ENCODE results near the gene NALCN. TPM values are rescaled to one million over a fixed set of nuclear protein-coding genes. Genes with fewer than 3 reads are reported as not detected.

The NALCN gene
- total and polyA plus RNA-seq, 2 experiments from 2014 or later = 0.33 to 0.57 TPM

DNA sequence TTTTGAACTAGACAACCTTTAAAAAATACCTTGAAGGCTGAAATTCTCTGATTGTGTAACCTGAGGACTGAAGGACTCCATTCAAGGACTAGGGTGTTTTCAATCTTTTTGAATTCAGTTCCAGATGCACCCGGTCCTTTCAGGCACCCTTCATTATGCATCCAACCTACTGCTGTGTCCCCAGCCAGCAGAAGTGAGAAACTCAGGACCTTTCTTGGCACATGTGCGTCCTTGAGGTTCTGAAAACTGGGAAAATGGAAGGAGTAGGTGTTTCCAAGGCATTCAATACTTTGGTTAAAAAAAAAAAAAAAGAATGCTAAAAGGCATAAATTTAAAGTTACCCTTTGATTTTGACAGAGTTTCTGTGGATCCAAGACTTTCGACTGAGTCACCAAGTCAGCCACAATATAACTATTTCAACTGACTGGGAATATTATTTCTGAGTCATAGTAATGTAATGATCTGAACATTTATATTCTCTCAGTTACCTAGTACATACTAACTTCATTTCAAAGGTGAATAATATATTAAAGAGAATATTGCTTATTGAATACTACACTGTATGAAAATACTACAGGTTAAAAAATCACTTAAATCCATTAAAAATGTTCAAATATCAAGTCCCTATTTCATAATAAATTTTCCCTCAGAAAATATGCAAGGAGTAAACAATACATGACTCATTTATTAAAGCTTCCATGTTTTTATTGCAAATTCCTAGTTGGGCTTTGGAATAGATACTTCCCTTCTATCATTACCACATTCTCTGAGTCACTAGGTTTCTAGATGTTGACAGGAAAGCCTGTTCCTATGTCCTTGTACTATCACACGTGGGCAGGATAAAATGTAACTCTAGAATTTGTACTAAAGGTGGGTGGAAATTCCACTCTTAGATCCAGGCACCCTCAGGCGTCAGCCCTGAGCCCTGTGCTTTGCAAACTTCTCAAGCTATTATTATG, 33.8 kb upstream of the NALCN start:
- no peak overlapping the region for H2AFZ ChIP-seq
- no peak overlapping the region for H3K27ac ChIP-seq
- no peaks in the 10 kb centered on the region for H4K20me1 ChIP-seq (ENCODE audit: insufficient read depth, poor library complexity, severe bottlenecking)
- H3K4me1 ChIP-seq (ENCODE audit: insufficient read depth) = no peaks in the 10 kb centered on the region
- H3K9me3 ChIP-seq (ENCODE audit: low read depth) = no peaks in the 10 kb centered on the region
- H3K4me2 ChIP-seq = no peak overlapping the region
- no peak overlapping the region for H3K4me3 ChIP-seq
- TF ChIP-seq, protein P1, sequence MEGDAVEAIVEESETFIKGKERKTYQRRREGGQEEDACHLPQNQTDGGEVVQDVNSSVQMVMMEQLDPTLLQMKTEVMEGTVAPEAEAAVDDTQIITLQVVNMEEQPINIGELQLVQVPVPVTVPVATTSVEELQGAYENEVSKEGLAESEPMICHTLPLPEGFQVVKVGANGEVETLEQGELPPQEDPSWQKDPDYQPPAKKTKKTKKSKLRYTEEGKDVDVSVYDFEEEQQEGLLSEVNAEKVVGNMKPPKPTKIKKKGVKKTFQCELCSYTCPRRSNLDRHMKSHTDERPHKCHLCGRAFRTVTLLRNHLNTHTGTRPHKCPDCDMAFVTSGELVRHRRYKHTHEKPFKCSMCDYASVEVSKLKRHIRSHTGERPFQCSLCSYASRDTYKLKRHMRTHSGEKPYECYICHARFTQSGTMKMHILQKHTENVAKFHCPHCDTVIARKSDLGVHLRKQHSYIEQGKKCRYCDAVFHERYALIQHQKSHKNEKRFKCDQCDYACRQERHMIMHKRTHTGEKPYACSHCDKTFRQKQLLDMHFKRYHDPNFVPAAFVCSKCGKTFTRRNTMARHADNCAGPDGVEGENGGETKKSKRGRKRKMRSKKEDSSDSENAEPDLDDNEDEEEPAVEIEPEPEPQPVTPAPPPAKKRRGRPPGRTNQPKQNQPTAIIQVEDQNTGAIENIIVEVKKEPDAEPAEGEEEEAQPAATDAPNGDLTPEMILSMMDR (IDR thresholded peaks at IDR 0.05; ENCODE audit: poor library complexity) = no peak
- TF ChIP-seq EZH2phosphoT487 (IDR thresholded peaks at IDR 0.05; ENCODE audit: low read depth, severe bottlenecking, unreplicated experiment) = no peak
- no peak for TF ChIP-seq EZH2 (IDR thresholded peaks at IDR 0.05; ENCODE audit: borderline replicate concordance)
- H3K36me3 ChIP-seq (replicated peaks; ENCODE audit: insufficient read depth, low read depth) = no peaks in the 10 kb centered on the region
- no peak for DNase-seq (ENCODE audit: low spot score)
- no peaks in the 10 kb centered on the region for H3K79me2 ChIP-seq
- 65% methylated on average over 5 of the region's 5 CpGs for WGBS (ENCODE audit: low lambda C conversion rate, missing lambda C conversion rate)
- no peaks in the 10 kb centered on the region for H3K27me3 ChIP-seq
- H3K9me2 ChIP-seq (replicated peaks; ENCODE audit: insufficient read depth) = no peaks in the 10 kb centered on the region

DNA sequence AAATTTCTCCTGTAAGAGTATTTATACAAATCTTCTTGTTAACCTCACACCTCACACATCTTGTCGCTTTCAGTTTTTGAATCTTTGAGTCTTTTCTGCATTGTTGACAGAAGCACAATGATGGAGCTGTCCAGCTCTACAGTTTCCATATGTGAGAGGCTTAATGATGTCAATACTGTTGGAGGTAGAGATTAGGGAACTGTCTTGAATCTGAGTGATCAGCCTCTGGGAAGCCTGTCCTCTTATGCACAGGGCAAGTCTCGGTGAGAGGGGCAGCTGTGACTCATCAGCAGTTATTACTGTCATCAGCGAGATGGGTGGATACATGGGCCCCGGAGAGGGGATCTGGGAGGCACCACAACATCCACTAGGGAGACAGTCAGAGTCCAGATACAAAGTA, 31.5 kb upstream of the NALCN start:
- Histone ChIP-seq H3K4me1 (ENCODE audit: insufficient read depth) (no peaks in the 10 kb centered on the region), H3K9me3 (ENCODE audit: low read depth) (no peaks in the 10 kb centered on the region), H4K20me1 (ENCODE audit: insufficient read depth, poor library complexity, severe bottlenecking) (no peaks in the 10 kb centered on the region), H3K79me2 (no peaks in the 10 kb centered on the region), H2AFZ (no peak overlapping the region), H3K36me3 (replicated peaks; ENCODE audit: insufficient read depth, low read depth) (no peaks in the 10 kb centered on the region), H3K4me2 (no peak overlapping the region), H3K4me3 (no peak overlapping the region), H3K9me2 (replicated peaks; ENCODE audit: insufficient read depth) (no peaks in the 10 kb centered on the region), H3K27me3 (no peaks in the 10 kb centered on the region), H3K27ac (no peak overlapping the region)
- WGBS (ENCODE audit: low lambda C conversion rate, missing lambda C conversion rate) = 57% methylated on average over 4 of the region's 4 CpGs
- DNase-seq (ENCODE audit: low spot score) = no peak
- TF ChIP-seq, protein P1 (IDR thresholded peaks at IDR 0.05; ENCODE audit: poor library complexity) = no peak
- TF ChIP-seq EZH2phosphoT487 (IDR thresholded peaks at IDR 0.05; ENCODE audit: low read depth, severe bottlenecking, unreplicated experiment) (no peak), EZH2 (IDR thresholded peaks at IDR 0.05; ENCODE audit: borderline replicate concordance) (no peak)

DNA sequence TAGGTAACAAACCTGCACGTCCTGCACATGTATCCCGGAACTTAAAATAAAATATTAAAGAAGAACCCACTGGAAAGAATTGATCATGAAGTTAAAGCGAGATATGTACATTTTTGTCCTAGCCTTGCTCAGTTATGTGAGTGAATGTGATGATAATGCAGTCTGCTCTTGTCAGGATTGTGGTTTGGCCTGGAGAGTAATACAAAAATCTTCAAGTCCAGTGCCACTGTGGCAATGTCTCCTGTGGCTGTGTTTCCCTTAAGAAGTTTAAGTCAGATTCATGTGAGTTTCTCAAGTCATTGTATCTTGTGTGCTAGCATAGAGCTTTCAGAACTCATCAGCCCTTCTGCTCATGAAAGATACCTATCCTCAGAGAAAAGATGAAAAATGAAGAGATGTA, 18.2 kb upstream of the NALCN start:
- no peaks in the 10 kb centered on the region for H3K9me3 ChIP-seq (ENCODE audit: low read depth)
- no peak overlapping the region for H3K27ac ChIP-seq
- WGBS (ENCODE audit: low lambda C conversion rate, missing lambda C conversion rate) = 97% methylated on average over 3 of the region's 3 CpGs
- TF ChIP-seq EZH2phosphoT487 (IDR thresholded peaks at IDR 0.05; ENCODE audit: low read depth, severe bottlenecking, unreplicated experiment) (no peak), EZH2 (IDR thresholded peaks at IDR 0.05; ENCODE audit: borderline replicate concordance) (no peak)
- TF ChIP-seq, protein P1 (IDR thresholded peaks at IDR 0.05; ENCODE audit: poor library complexity) = no peak
- no peak overlapping the region for H2AFZ ChIP-seq
- no peak for DNase-seq (ENCODE audit: low spot score)
- H3K9me2 ChIP-seq (replicated peaks; ENCODE audit: insufficient read depth) = no peaks in the 10 kb centered on the region
- no peak overlapping the region for H3K4me3 ChIP-seq
- H3K4me2 ChIP-seq = no peak overlapping the region
- H3K27me3 ChIP-seq = no peaks in the 10 kb centered on the region
- H3K4me1 ChIP-seq (ENCODE audit: insufficient read depth) = no peaks in the 10 kb centered on the region
- H3K36me3 ChIP-seq (replicated peaks; ENCODE audit: insufficient read depth, low read depth) = no peaks in the 10 kb centered on the region
- H4K20me1 ChIP-seq (ENCODE audit: insufficient read depth, poor library complexity, severe bottlenecking) = no peaks in the 10 kb centered on the region
- H3K79me2 ChIP-seq = no peaks in the 10 kb centered on the region

All from hepatocyte (in vitro differentiated cells).